Activated T-cell treated with anti-CD3 and anti-CD28 coated beads for 48 hours (primary cell): ENCODE results near the gene C4A.
"Not testable (repeated sequence)": the region's sequence is repeated elsewhere in the genome, so short reads cannot be mapped to it uniquely, and the experiment has no call there.

Experiments
- DNase-seq: peaks from one replicate; pipeline ENCODE4 v3.0.0-alpha.2; 2020; ENCODE audit warnings: low read depth

The C4A gene

GRCh38 chr6:31980998-31981397, 859 bp upstream of the C4A start:
- not testable (repeated sequence) for DNase-seq

DNA sequence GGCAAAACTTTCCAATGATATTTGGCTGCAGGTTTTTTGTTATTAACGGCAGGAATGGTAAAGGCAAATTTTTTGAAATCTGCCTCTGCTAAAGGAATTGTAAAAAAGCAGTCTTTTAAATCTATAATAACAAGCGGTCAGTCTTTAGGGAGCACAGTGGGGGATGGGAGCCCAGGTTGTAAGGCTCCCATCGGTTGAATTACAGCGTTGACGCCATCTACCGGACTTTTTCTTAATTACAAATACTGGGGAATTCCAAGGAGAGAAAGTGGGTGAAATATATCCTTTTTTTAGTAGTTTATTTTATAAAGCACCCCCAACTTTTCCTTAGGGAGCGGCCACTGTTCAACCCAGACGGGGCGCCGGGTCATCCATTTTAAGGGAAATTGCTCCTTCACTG, 7.5 kb downstream of the C4A start:
- not testable (repeated sequence) for DNase-seq

- DNase-seq = not testable (repeated sequence)
These were observed 12.6 kb downstream of the C4A start for GRCh38 chr6:31994421-31994820.

- not testable (repeated sequence) for DNase-seq
These were observed 14.5 kb downstream of the C4A start for GRCh38 chr6:31996385-31996784.

- not testable (repeated sequence) for DNase-seq
These were observed 20.9 kb downstream of the C4A start for GRCh38 chr6:32002546-32003268.

GRCh38 chr6:32003301-32003700, 21.4 kb downstream of the C4A start:
- not testable (repeated sequence) for DNase-seq

GRCh38 chr6:32004393-32004792, 22.5 kb downstream of the C4A start:
- DNase-seq = not testable (repeated sequence)

GRCh38 chr6:32004864-32005537, 23.1 kb downstream of the C4A start:
- not testable (repeated sequence) for DNase-seq

GRCh38 chr6:32005538-32005880, 23.7 kb downstream of the C4A start:
- not testable (repeated sequence) for DNase-seq

- DNase-seq = not testable (repeated sequence)
These were observed 24.2 kb downstream of the C4A start for GRCh38 chr6:32005991-32006529.

DNA sequence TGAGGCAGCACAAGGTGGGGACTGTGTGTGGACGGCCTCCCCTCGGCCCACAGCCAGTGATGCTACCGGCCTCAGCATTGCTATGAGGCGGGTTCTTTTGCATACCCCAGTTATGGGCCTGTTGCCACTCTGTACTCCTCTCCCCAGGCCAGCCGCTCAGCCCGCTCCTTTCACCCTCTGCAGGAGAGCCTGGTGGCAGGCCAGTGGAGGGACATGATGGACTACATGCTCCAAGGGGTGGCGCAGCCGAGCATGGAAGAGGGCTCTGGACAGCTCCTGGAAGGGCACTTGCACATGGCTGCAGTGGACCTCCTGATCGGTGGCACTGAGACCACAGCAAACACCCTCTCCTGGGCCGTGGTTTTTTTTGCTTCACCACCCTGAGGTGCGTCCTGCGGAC, 25.2 kb downstream of the C4A start:
- not testable (repeated sequence) for DNase-seq

GRCh38 chr6:32008037-32008436, 26.2 kb downstream of the C4A start:
- not testable (repeated sequence) for DNase-seq

DNA sequence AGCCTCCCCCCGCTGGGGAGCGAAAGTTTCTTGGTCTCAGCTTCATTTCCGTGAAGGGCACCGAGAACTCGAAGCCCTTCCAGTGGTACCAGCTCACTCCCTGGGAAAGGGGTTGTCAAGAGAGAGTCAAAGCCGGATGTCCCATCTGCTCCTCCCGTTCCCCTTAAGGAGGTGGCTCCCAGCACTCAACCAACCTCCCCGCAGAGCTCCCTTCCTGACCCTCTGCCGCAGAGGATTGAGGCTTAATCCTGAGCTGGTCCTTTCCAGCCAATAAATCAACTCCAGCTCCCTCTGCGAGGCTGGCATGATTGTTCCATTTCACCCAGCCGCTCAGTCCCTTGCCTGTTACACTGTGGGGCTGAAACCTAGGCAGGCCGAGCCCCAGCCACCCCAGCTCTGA, 26.8 kb downstream of the C4A start:
- DNase-seq = not testable (repeated sequence)

DNA sequence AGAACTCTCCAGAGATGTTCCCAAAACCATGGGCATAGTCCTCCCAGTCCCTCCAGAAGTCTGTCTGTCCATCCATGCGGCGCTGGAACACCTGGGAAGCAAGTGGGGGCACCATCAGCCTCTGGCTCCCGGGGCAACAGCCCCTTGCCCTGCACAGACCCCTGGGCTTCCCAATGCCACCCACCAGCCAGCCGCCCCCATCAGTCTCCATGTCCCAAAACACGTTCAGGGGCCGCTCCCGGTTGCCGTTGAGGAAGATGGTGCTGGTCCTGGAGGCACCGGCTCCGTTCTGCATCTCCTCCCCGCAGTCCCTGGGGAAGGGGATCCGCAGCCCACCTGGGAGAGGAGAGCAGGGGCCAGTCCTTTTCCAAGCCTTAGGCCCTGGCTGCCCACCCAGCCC, 27.7 kb downstream of the C4A start:
- DNase-seq = not testable (repeated sequence)

DNA sequence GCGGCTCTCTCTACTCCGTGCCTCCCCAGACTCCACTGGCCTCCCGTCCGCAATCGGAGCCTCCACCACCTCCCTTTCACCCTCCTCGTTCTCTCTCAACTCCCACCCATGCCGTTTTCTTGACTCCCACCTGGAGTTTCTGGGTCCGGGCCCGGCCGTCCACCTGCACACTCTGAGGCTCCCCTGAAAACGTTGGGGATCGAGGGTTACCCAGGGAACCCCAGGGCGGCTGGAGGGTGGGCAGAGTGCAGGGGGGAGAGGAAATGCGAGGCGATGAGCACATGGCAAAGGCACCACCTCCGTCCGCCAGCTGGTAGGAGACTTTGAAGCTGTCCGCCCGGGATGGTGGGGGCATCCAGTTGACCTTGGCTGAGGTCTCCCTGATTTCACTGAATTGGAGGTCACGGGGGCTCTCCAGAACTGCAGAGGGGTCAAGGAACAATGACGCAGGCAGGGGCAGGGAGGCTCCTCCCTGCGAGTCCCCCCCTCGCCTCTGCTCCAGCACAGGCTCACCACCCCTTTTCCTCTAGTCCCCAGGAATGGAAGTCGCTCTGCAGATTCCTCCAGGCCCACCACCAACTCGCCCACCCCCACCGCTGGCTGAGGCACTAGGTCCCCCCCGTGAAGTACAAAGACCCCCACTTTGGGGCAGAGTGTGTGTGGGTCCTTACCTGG, 29.1 kb downstream of the C4A start:
- not testable (repeated sequence) for DNase-seq

DNA sequence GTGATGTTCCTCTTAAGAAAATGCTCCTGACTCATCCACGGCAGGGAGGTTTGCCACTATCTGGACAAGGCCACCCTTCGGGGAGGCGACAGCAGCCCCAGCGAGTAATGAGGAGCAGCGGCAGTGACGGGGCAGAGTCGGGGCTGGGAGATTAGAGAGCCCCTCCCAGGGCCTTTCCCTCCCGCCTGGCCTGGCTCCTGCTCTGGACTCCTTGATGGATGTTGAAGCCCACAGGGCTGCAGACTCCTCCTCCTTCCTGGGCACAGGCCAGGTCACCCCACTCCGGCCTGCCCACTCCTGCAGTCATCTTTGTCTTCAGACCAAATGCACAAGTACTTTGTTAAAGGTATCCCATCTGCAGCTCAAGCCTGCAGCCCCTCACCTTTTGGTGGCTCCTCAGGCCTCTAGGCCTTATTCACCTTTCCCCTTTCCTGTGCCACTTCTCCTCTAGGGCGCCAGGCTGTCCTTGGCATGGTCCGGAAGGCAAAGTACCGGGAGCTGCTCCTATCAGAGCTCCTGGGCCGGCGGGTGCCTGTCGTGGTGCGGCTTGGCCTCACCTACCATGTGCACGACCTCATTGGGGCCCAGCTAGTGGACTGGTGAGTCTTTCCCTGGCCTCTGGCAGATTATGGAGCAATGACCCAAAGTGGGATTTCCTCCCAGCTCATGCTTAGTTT, 31.2 kb downstream of the C4A start:
- not testable (repeated sequence) for DNase-seq

GRCh38 chr6:32013738-32014137, 31.9 kb downstream of the C4A start:
- DNase-seq = not testable (repeated sequence)

DNA sequence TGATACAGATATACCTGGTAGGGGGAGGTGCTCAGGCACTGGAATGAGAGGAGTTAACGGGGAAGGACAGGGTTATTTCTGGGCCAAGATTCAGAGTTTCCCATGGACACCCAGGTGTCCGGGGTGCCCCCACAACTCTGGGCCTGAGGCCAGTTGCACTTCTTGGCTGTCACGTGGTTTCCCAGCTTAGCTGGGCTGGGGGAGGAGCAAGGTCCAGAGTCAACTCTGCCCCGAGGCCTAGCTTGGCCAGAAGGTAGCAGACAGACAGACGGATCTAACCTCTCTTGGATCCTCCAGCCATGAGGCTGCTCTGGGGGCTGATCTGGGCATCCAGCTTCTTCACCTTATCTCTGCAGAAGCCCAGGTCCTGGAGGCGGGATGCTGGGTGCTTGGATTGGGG, 32.7 kb downstream of the C4A start, which contains the start of gene C4B:
Gene C4B, plus strand, starts transcription at position 249 of the 400 bp plus-strand sequence. Its CDS starts 51 bp downstream, at position 300.
- not testable (repeated sequence) for DNase-seq

GRCh38 chr6:32022100-32022499, 40.2 kb downstream of the C4A start:
- DNase-seq = not testable (repeated sequence)

DNA sequence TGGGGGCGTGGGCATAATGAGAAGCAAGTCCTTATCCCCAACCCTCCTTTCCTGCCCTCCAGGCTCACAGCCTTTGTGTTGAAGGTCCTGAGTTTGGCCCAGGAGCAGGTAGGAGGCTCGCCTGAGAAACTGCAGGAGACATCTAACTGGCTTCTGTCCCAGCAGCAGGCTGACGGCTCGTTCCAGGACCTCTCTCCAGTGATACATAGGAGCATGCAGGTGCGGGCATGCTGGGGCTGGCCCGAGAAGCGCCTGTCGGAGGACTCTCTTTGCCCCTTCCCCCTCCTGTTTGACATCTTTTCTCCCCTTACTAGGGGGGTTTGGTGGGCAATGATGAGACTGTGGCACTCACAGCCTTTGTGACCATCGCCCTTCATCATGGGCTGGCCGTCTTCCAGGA, 46.8 kb downstream of the C4A start:
- not testable (repeated sequence) for DNase-seq

DNA sequence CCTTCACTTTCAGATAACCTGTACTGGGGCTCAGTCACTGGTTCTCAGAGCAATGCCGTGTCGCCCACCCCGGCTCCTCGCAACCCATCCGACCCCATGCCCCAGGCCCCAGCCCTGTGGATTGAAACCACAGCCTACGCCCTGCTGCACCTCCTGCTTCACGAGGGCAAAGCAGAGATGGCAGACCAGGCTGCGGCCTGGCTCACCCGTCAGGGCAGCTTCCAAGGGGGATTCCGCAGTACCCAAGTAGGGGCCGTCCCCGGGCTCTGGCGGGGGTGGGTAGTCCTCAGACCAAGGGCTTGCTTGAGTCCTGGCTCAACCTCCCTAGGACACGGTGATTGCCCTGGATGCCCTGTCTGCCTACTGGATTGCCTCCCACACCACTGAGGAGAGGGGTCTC, 47.7 kb downstream of the C4A start:
- not testable (repeated sequence) for DNase-seq
